GM23338 (cell line): ENCODE data around the gene SDHAF1.
"Not testable (repeated sequence)": the region's sequence is repeated elsewhere in the genome, so short reads cannot be mapped to it uniquely, and the experiment has no call there.

Source experiments
- CTCF ChIP-seq, 2 experiments: fragments of 200-600 bp in 1 of 2; sonication (generic) in 1 of 2; conservative IDR thresholded peaks; 2 replicates each; pipeline versions ENCODE4 v1.5.1 to v1.6.1; 2016 to 2017; ENCODE audit warnings: antibody characterized with exemption in 2 of 2, low read depth in 2 of 2, mild to moderate bottlenecking in 2 of 2, moderate library complexity in 1 of 2
- EZH2 ChIP-seq: fragments of 200-600 bp; sonication (generic); IDR thresholded peaks from one replicate; pipeline ENCODE4 v1.8.0; 2017; ENCODE audit warnings: antibody characterized with exemption, mild to moderate bottlenecking, low read depth; ENCODE audit not compliant: unreplicated experiment

- TF ChIP-seq CTCF (conservative IDR thresholded peaks at IDR 0.05; ENCODE audit: low read depth in 2 of 2); EZH2: not testable (repeated sequence)
These were observed 14.0 kb upstream of the SDHAF1 start for GRCh38 chr19:35980997-35981396.
